Measurements from ENCODE around the gene UQCR10.

GRCh38 chr22:29724843-29725242, 42.3 kb upstream of the UQCR10 start:
- TF ChIP-seq, protein P1, sequence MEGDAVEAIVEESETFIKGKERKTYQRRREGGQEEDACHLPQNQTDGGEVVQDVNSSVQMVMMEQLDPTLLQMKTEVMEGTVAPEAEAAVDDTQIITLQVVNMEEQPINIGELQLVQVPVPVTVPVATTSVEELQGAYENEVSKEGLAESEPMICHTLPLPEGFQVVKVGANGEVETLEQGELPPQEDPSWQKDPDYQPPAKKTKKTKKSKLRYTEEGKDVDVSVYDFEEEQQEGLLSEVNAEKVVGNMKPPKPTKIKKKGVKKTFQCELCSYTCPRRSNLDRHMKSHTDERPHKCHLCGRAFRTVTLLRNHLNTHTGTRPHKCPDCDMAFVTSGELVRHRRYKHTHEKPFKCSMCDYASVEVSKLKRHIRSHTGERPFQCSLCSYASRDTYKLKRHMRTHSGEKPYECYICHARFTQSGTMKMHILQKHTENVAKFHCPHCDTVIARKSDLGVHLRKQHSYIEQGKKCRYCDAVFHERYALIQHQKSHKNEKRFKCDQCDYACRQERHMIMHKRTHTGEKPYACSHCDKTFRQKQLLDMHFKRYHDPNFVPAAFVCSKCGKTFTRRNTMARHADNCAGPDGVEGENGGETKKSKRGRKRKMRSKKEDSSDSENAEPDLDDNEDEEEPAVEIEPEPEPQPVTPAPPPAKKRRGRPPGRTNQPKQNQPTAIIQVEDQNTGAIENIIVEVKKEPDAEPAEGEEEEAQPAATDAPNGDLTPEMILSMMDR (IDR thresholded peaks at IDR 0.05 in 4 of 5, conservative IDR thresholded peaks at IDR 0.05 in 1 of 5), result no peak
- TF ChIP-seq POLR2A (IDR thresholded peaks at IDR 0.05), result no peak

Measured in gastrocnemius medialis (tissue), 4 donors.